Testis (tissue), 2 donors: Measurements from ENCODE around the gene SDHB.

Source experiments
- POLR2A ChIP-seq: fragments of 450-650 bp; IDR thresholded peaks from one replicate; pipeline ENCODE4 v1.6.1; 2017; ENCODE audit warnings: antibody characterized with exemption, mild to moderate bottlenecking, moderate library complexity
- TF ChIP-seq, protein P1 (sequence below), 3 experiments: fragments of 450-650 bp in 2 of 3; fragments of 200-600 bp in 1 of 3; sonication (generic) in 1 of 3; IDR thresholded peaks; one replicate each; pipeline ENCODE4 v1.5.1; 2016 to 2019; ENCODE audit warnings: antibody characterized with exemption in 3 of 3, mild to moderate bottlenecking in 2 of 3, moderate library complexity in 1 of 3

DNA sequence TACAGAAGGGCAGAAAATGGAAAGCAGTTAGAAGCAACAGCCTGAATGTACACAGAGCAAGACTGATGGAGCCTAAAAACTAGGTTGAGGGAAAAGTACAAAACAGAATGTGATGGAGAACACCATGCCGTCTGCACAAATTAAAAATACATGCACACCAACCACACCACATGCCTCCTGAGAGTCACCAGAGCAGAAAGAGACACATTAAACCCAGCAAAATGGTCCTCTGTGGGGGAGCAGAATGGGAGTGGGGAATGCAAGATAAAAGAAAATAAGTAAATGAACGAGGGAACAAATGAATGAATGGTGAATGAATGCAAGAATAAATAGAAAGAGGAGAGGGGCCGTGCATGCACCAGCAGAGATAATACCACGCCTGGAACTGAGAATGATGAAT, 41.3 kb upstream of the SDHB start:
- TF ChIP-seq, protein P1, sequence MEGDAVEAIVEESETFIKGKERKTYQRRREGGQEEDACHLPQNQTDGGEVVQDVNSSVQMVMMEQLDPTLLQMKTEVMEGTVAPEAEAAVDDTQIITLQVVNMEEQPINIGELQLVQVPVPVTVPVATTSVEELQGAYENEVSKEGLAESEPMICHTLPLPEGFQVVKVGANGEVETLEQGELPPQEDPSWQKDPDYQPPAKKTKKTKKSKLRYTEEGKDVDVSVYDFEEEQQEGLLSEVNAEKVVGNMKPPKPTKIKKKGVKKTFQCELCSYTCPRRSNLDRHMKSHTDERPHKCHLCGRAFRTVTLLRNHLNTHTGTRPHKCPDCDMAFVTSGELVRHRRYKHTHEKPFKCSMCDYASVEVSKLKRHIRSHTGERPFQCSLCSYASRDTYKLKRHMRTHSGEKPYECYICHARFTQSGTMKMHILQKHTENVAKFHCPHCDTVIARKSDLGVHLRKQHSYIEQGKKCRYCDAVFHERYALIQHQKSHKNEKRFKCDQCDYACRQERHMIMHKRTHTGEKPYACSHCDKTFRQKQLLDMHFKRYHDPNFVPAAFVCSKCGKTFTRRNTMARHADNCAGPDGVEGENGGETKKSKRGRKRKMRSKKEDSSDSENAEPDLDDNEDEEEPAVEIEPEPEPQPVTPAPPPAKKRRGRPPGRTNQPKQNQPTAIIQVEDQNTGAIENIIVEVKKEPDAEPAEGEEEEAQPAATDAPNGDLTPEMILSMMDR (IDR thresholded peaks at IDR 0.05), result no peak
- TF ChIP-seq POLR2A, result no peak
